ENCODE results near the gene ACOX3. TPM values are rescaled to one million over a fixed set of nuclear protein-coding genes. Genes with fewer than 3 reads are reported as not detected.

The ACOX3 gene
- total and polyA plus RNA-seq, 2 donors (not counting 1 experiment from before 2014, with no cell fraction given), result 6.8 to 23.8 TPM

DNA sequence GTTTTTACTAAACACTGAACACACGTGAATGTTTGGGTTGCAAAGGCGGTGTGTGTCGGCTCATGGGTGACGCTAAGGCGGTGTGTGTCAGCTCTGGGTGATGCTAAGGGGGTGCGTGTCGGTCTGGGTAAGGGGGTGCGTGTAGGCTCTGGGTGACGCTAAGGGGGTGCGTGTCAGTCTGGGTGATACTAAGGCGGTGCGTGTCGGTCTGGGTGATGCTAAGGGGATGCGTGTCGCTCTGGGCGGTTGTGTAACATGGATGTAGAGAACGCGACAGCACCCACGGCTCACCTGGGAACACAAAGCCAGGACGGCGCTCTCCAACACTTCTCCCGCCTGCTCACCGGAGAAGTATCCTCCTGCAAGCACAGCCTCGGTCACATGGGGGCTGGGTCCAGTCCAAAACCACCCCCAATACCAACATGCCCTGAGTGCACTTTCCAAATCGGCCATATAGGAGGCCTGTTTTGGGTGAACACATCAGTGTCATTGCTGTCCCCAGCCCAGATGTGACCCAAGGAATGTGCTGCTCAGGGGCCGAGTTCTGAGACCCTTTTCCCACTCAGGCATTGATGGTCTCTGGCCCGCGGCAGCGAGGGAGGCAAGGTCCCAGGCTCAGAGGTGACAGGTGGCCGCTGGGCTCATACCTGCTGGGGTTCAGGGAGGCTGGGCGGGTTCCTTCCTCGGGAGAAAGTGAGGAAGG lies 67.1 kb downstream of the ACOX3 start:
- Histone ChIP-seq H4K20me1 (ENCODE audit: control insufficient read depth, extremely low read depth, insufficient read depth, low read length) (no peaks in the 10 kb centered on the region), H3K4me3 (replicated peaks in 1 of 4; ENCODE audit: control extremely low read depth in 1 of 4, insufficient read depth in 1 of 4, low read depth in 3 of 4, low read length in 4 of 4) (no peak overlapping the region), H2AFZ (ENCODE audit: low read length) (no peak overlapping the region), H3K9me3 (ENCODE audit: control insufficient read depth, insufficient read depth, low read depth, low read length) (no peaks in the 10 kb centered on the region), H3K4me2 (ENCODE audit: extremely low read depth, insufficient read depth, low read length) (no peak overlapping the region), H3K79me2 (ENCODE audit: control insufficient read depth, insufficient read depth, low read length) (no peaks in the 10 kb centered on the region), H3K27ac (ENCODE audit: insufficient read depth, low read length) (no peak overlapping the region), H3K27me3 (ENCODE audit: control insufficient read depth, insufficient read depth, low read length) (no peaks in the 10 kb centered on the region), H3K4me1 (ENCODE audit: control insufficient read depth, extremely low read depth, insufficient read depth, low read length) (no peaks in the 10 kb centered on the region), H3K9ac (ENCODE audit: insufficient read depth, low read length) (no peak overlapping the region), H3K36me3 (ENCODE audit: control insufficient read depth, insufficient read depth, low read length) (no peaks in the 10 kb centered on the region)
- DNase-seq (ENCODE audit: low read depth in 2 of 2), result no peak
- no peak for TF ChIP-seq EZH2 (IDR thresholded peaks at IDR 0.05; ENCODE audit: low read length, missing control alignments)
- TF ChIP-seq, protein P1, sequence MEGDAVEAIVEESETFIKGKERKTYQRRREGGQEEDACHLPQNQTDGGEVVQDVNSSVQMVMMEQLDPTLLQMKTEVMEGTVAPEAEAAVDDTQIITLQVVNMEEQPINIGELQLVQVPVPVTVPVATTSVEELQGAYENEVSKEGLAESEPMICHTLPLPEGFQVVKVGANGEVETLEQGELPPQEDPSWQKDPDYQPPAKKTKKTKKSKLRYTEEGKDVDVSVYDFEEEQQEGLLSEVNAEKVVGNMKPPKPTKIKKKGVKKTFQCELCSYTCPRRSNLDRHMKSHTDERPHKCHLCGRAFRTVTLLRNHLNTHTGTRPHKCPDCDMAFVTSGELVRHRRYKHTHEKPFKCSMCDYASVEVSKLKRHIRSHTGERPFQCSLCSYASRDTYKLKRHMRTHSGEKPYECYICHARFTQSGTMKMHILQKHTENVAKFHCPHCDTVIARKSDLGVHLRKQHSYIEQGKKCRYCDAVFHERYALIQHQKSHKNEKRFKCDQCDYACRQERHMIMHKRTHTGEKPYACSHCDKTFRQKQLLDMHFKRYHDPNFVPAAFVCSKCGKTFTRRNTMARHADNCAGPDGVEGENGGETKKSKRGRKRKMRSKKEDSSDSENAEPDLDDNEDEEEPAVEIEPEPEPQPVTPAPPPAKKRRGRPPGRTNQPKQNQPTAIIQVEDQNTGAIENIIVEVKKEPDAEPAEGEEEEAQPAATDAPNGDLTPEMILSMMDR (conservative IDR thresholded peaks at IDR 0.05 in 1 of 2, IDR thresholded peaks at IDR 0.05 in 1 of 2; ENCODE audit: low read depth in 1 of 2, low read length in 2 of 2), result no peak

DNA sequence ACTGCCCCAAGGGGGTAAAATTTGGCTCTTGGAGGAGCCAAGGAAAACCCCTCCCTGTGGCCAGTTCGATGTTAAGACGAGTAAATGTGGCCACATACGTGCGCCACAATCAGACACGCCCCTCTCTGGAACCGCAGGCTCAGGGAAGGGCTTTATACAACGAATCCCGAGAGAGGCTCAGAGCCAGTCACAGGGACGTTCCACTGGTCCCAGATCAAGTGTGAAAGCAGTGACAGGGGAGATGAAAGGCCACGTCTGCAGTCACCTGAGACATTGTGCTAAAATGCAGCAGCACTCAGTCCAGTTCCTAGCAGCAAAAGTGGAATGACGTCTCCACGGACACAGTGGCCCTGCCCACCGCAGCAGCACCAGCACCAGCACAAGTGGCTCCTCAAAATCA lies 68.0 kb downstream of the ACOX3 start:
- no peak for DNase-seq (ENCODE audit: low read depth in 2 of 2)
- Histone ChIP-seq H3K4me3 (replicated peaks in 1 of 4; ENCODE audit: control extremely low read depth in 1 of 4, insufficient read depth in 1 of 4, low read depth in 3 of 4, low read length in 4 of 4) (no peak overlapping the region), H2AFZ (ENCODE audit: low read length) (no peak overlapping the region), H4K20me1 (ENCODE audit: control insufficient read depth, extremely low read depth, insufficient read depth, low read length) (no peaks in the 10 kb centered on the region), H3K79me2 (ENCODE audit: control insufficient read depth, insufficient read depth, low read length) (no peaks in the 10 kb centered on the region), H3K4me1 (ENCODE audit: control insufficient read depth, extremely low read depth, insufficient read depth, low read length) (no peaks in the 10 kb centered on the region), H3K36me3 (ENCODE audit: control insufficient read depth, insufficient read depth, low read length) (no peaks in the 10 kb centered on the region), H3K27ac (ENCODE audit: insufficient read depth, low read length) (no peak overlapping the region), H3K9me3 (ENCODE audit: control insufficient read depth, insufficient read depth, low read depth, low read length) (no peaks in the 10 kb centered on the region), H3K27me3 (ENCODE audit: control insufficient read depth, insufficient read depth, low read length) (no peaks in the 10 kb centered on the region), H3K9ac (ENCODE audit: insufficient read depth, low read length) (no peak overlapping the region), H3K4me2 (ENCODE audit: extremely low read depth, insufficient read depth, low read length) (no peak overlapping the region)
- no peak for TF ChIP-seq EZH2 (IDR thresholded peaks at IDR 0.05; ENCODE audit: low read length, missing control alignments)
- TF ChIP-seq, protein P1 (conservative IDR thresholded peaks at IDR 0.05 in 1 of 2, IDR thresholded peaks at IDR 0.05 in 1 of 2; ENCODE audit: low read depth in 1 of 2, low read length in 2 of 2), result no peak

GRCh38 chr4:8371596-8371995 lies 68.9 kb downstream of the ACOX3 start:
- H3K9ac ChIP-seq (ENCODE audit: insufficient read depth, low read length), result no peak overlapping the region
- H3K9me3 ChIP-seq (ENCODE audit: control insufficient read depth, insufficient read depth, low read depth, low read length), result no peaks in the 10 kb centered on the region
- H3K27ac ChIP-seq (ENCODE audit: insufficient read depth, low read length), result no peak overlapping the region
- no peak for TF ChIP-seq EZH2 (IDR thresholded peaks at IDR 0.05; ENCODE audit: low read length, missing control alignments)
- TF ChIP-seq, protein P1 (conservative IDR thresholded peaks at IDR 0.05 in 1 of 2, IDR thresholded peaks at IDR 0.05 in 1 of 2; ENCODE audit: low read depth in 1 of 2, low read length in 2 of 2), result no peak
- H2AFZ ChIP-seq (ENCODE audit: low read length), result no peak overlapping the region
- DNase-seq (ENCODE audit: low read depth in 2 of 2), result no peak
- H3K27me3 ChIP-seq (ENCODE audit: control insufficient read depth, insufficient read depth, low read length), result no peaks in the 10 kb centered on the region
- H3K4me2 ChIP-seq (ENCODE audit: extremely low read depth, insufficient read depth, low read length), result no peak overlapping the region
- H3K4me3 ChIP-seq (replicated peaks in 1 of 4; ENCODE audit: control extremely low read depth in 1 of 4, insufficient read depth in 1 of 4, low read depth in 3 of 4, low read length in 4 of 4), result no peak overlapping the region
- H3K4me1 ChIP-seq (ENCODE audit: control insufficient read depth, extremely low read depth, insufficient read depth, low read length), result no peaks in the 10 kb centered on the region
- H3K36me3 ChIP-seq (ENCODE audit: control insufficient read depth, insufficient read depth, low read length), result no peaks in the 10 kb centered on the region
- no peaks in the 10 kb centered on the region for H3K79me2 ChIP-seq (ENCODE audit: control insufficient read depth, insufficient read depth, low read length)
- H4K20me1 ChIP-seq (ENCODE audit: control insufficient read depth, extremely low read depth, insufficient read depth, low read length), result no peaks in the 10 kb centered on the region

Data from fibroblast of lung (primary cell).